Coronary artery (tissue), 2 donors: ENCODE results near the gene EEFSEC.

Experiments
- DNase-seq: peaks from one replicate; pipeline ENCODE4 v3.0.0-alpha.2; 2017; ENCODE audit warnings: low spot score
- H3K27ac ChIP-seq, 2 donors: fragments of 200-600 bp; sonication (generic); one replicate each; pipeline ENCODE4 v1.5.1; 2016 to 2019
- H3K4me3 ChIP-seq: fragments of 200-600 bp; sonication (generic); 2 replicates; pipeline ENCODE4 v1.5.1; 2016; ENCODE audit warnings: mild to moderate bottlenecking, moderate library complexity
- TF ChIP-seq, protein P1 (sequence below): fragments of 200-600 bp; sonication (generic); IDR thresholded peaks from one replicate; pipeline ENCODE4 v1.5.1; 2019; ENCODE audit warnings: antibody characterized with exemption

EEFSEC gene

DNA sequence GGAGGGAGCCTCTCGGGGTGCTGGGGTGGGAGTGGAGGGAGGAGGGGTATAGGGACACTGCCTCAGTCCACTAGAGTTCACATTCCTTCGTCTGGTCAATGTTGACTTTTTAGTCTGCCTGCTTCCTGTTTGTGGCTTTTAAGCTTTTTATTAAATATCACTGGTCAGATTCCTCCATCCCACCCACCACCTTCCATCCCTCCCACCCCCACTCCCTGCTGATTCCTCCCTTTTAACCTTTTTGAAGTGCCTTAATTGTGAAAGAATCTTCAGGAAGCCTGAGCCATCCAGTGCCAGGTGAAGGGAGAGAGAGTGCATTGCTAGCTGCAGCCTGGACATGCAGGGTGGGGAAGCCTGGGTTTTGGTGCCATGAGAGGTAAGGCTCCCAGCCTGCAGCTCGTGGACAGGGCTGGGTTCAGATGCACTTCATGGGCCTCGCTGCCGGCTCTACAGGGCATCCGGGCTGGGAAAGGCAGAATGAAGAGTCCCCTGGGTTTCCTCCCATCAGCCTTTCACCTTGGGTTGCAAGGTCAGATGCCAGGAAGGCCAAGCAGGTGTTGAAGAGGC, 207.5 kb downstream of the EEFSEC start:
- no peak for DNase-seq
- Histone ChIP-seq H3K4me3 (no peak overlapping the region), H3K27ac (peak overlapping the region in 1 of 2 donors; percentile 28)
- TF ChIP-seq, protein P1, sequence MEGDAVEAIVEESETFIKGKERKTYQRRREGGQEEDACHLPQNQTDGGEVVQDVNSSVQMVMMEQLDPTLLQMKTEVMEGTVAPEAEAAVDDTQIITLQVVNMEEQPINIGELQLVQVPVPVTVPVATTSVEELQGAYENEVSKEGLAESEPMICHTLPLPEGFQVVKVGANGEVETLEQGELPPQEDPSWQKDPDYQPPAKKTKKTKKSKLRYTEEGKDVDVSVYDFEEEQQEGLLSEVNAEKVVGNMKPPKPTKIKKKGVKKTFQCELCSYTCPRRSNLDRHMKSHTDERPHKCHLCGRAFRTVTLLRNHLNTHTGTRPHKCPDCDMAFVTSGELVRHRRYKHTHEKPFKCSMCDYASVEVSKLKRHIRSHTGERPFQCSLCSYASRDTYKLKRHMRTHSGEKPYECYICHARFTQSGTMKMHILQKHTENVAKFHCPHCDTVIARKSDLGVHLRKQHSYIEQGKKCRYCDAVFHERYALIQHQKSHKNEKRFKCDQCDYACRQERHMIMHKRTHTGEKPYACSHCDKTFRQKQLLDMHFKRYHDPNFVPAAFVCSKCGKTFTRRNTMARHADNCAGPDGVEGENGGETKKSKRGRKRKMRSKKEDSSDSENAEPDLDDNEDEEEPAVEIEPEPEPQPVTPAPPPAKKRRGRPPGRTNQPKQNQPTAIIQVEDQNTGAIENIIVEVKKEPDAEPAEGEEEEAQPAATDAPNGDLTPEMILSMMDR, result no peak

DNA sequence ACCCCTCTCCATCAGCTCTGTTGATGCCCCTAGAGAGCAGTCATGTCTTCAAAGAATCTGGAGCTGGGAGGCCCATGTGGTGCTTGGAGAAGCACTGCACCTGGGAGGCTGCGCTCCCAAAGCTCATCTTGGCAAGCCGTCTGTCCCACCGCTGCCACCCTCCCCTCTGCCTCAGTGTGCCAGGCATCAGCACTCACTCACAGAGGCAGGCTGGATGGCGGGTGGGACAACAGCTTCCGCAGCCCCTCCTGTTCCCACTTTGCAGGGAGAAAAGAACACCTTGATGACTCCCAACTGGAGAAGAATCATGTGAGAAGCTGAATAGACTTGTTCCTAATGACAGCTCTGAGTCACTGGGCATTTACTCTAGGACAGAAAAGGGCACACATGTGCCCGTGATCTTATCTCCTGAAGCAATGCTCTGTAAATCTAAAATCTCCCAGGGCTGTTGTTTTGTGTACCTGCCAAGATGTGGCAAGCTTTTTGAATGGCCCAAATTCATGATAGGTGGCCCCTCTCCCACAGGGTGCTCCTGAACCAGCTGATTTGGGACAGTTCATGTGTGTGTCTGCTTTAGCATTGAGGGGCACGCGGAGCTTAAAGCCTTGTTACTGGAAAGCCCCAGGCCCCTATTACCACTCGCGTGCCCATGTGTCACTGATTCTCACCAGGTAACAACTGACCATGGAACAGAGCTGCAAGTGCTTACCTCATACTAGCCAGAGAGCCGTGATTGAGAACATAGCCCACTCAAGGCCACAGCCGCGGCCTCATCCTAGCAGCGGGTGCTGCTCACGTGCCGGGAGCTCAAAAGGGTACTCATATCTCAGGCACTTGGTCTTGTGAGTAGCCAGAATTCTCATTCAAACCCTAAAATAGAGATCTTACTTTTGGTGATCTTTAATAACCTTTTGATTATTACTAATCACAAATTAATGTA, 209.0 kb downstream of the EEFSEC start:
- TF ChIP-seq, protein P1, result no peak
- DNase-seq, result no peak
- Histone ChIP-seq H3K4me3 (no peak overlapping the region), H3K27ac (no peak overlapping the region)

DNA sequence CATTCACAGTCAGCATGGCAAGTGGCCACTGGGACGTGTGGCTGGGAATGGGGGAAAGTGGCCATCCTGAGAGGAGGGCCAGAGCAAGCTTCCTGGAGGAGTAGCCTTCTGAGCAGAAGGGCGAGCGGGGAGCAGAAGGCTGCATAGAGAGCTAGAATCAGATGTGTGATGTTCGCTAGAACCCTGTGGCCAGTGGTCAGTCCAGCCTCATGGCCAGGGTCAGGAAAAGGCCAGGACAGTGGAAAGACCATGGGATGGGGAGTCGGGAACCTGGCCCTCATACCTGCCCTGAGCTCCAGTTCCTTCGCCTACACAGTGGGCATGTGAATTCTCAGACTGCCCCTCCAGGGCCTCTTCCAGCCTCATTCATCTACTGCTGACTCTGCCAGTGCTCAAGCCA, 211.0 kb downstream of the EEFSEC start:
- DNase-seq, result no peak
- no peak overlapping the region for H3K27ac ChIP-seq
- no peak overlapping the region for H3K4me3 ChIP-seq
- TF ChIP-seq, protein P1, result no peak

DNA sequence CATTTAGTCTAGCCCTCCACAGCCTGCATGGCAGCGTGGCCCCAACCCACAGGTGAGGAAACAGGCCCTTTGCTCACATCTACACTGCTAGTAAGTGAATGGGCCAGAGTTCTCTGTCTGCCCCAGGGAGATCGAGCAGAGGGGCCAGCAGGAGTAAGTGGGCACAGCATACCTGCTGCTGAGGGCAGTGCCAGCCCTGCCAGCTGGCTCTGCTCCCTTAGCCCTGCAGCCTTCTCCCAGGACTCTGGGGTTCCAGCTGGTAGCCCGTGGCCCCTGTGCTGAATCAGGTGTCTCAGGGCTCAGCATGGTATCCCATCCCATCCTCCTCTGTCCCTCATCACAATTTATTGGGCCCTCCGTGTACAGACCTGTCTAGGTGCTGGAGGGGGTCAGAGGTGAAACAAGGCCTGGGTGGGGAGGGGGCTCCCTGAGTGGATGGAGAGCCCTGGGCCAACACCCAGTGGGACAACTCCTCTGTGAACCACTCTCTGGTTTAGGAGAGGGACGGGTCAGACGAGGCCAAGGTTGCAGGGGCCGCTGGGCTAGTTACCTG, 211.6 kb downstream of the EEFSEC start:
- Histone ChIP-seq H3K27ac (no peak overlapping the region), H3K4me3 (no peak overlapping the region)
- TF ChIP-seq, protein P1, result no peak
- no peak for DNase-seq

DNA sequence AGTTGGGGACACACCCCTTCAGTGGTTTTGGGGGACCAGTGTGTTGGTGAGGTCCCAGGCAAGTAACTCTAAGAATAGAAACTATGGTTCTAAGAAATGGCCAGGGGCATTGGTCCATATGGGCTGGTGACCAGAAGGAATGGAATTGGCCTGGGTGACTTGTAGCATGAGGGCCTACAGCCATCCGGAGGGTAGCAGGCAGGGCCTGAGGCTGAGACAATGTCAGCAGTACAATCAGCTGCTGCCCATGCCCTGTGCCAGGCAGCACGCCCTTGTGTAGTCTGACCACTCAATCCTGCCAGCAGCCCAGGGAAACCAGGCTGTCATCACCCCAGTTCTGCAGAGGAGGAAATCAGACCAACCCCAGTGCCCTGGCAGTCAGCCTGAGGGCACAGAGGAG, 212.9 kb downstream of the EEFSEC start:
- no peak for DNase-seq
- TF ChIP-seq, protein P1, result no peak
- H3K27ac ChIP-seq, result no peak overlapping the region
- H3K4me3 ChIP-seq, result no peak overlapping the region

DNA sequence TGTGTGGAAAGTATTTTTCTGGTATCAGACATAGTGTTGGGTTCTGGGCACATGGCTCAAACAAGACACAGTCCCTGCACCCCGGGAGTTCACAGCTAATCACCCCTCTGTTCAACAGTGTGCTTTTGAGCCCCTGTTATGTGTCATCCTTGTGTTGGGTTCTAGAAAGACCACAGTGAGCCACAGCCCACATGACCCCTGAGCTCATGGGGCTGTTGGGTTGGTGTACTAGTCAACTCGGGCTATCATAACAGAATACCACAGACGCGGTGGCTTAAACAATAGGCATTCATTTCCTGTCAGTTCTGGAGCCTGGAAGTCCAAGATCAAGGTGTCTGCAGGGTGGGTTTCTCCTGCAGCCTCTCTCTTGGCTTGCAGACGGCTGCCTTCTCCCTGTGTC, 213.4 kb downstream of the EEFSEC start:
- TF ChIP-seq, protein P1, result no peak
- Histone ChIP-seq H3K27ac (no peak overlapping the region), H3K4me3 (no peak overlapping the region)
- DNase-seq, result no peak
